ENCODE data around the gene CMTM8. TPM values are rescaled to one million over a fixed set of nuclear protein-coding genes. Genes with fewer than 3 reads are reported as not detected.

CMTM8 gene
- polyA plus RNA-seq, 1 experiment: 0.31 TPM

DNA sequence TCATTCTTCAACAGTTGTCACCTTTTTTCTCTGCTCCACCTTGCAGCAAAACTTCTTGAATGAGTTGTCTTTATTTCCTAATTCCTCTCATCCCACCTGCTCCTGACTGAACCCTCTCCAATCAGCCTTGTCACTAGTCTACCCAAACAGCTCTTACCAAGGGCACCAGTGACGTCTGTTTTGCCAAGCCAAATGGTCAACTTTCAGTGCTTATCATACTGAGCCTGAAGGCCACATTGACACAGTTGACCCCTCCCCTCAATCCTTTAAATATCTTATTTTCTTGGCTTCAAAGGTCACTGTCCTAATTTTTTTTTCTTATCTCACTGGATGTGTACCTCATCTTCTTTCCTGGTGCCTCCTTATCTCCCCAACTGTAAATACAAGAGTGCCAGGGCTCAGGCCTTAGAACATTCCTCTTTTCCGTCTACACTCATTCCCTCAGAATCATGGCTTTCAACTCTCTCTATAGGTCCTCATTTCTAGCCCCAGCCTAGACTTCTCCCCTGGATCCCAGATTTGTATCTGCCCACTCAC, 43.2 kb downstream of the CMTM8 start:
- Histone ChIP-seq H3K9me3 (ENCODE audit: control insufficient read depth, insufficient read depth, low read length) (no peaks in the 10 kb centered on the region), H3K27me3 (ENCODE audit: control insufficient read depth, insufficient read depth, low read length) (peaks cover 9% of the 10 kb centered on the region), H3K4me3 (ENCODE audit: low read depth, low read length) (no peak overlapping the region), H3K27ac (ENCODE audit: low read depth, low read length) (no peak overlapping the region)
- DNase-seq (ENCODE audit: low read depth, low spot score): no peak
- POLR2A ChIA-PET: no interaction called here
- CTCF ChIA-PET: no interaction called here
- TF ChIP-seq CTCF (IDR thresholded peaks at IDR 0.05; ENCODE audit: low read depth, low read length): no peak

DNA sequence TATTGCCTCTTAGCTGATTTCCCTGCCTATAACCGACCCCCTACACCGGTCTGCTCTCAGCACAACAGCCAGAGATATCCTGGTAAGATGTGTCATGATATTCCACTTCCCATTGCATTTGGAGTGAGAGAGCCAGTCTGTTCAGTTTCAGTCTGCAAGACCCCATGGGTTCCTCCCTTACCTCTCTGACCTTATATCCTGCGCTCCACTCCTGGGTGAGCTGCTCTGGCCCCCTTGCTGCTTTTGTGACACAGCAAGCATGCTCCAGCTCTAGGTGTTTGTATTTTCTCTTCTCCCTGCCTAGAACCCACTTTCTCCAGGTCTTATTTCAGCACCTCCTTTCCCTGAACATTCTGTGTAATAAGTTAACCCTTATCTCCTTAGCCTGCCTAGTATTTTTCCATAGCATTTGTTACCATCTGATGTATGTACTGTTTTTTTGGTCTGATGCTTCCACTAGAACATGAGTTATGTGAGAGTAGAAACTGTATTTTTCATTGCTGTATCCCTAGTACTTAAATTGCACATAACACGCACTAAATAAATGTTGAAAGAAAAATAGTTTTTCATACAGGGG, 44.2 kb downstream of the CMTM8 start:
- no peak for DNase-seq (ENCODE audit: low read depth, low spot score)

GRCh38 chr3:32283304-32283703, 44.8 kb downstream of the CMTM8 start:
- no peak overlapping the region for H3K27ac ChIP-seq (ENCODE audit: low read depth, low read length)
- DNase-seq (ENCODE audit: low read depth, low spot score): no peak
- no peak for TF ChIP-seq CTCF (IDR thresholded peaks at IDR 0.05; ENCODE audit: low read depth, low read length)

More for the DNA sequence above, 44.2 kb downstream of the CMTM8 start:
- H3K27me3 ChIP-seq (ENCODE audit: control insufficient read depth, insufficient read depth, low read length): peaks cover 9% of the 10 kb centered on the region
- CTCF ChIA-PET: interaction anchor here (1.5 kb wide), 1 partner anchor 13 kb away, joined by 3 read pairs; no protein-coding TSS in a partner anchor
- no peak for TF ChIP-seq CTCF (IDR thresholded peaks at IDR 0.05; ENCODE audit: low read depth, low read length)
- no peaks in the 10 kb centered on the region for H3K9me3 ChIP-seq (ENCODE audit: control insufficient read depth, insufficient read depth, low read length)
- H3K27ac ChIP-seq (ENCODE audit: low read depth, low read length): no peak overlapping the region
- H3K4me3 ChIP-seq (ENCODE audit: low read depth, low read length): no peak overlapping the region
- POLR2A ChIA-PET: no interaction called here

GRCh38 chr3:32284443-32285212, 46.1 kb downstream of the CMTM8 start:
- no peak overlapping the region for H3K27ac ChIP-seq (ENCODE audit: low read depth, low read length)
- no peak for DNase-seq (ENCODE audit: low read depth, low spot score)
- ChIA-PET POLR2A (interaction anchor here (0.7 kb wide), 1 partner anchor 17 kb away, joined by 4 read pairs; no protein-coding TSS in a partner anchor), CTCF (interaction anchor here (2.0 kb wide), 1 partner anchor 11 kb away, joined by 9 read pairs; no protein-coding TSS in a partner anchor)
- TF ChIP-seq CTCF (IDR thresholded peaks at IDR 0.05; ENCODE audit: low read depth, low read length): no peak
- no peak overlapping the region for H3K4me3 ChIP-seq (ENCODE audit: low read depth, low read length)
- H3K9me3 ChIP-seq (ENCODE audit: control insufficient read depth, insufficient read depth, low read length): no peaks in the 10 kb centered on the region
- peaks cover 9% of the 10 kb centered on the region for H3K27me3 ChIP-seq (ENCODE audit: control insufficient read depth, insufficient read depth, low read length)

More at GRCh38 chr3:32283304-32283703, 44.8 kb downstream of the CMTM8 start:
- H3K9me3 ChIP-seq (ENCODE audit: control insufficient read depth, insufficient read depth, low read length): no peaks in the 10 kb centered on the region
- CTCF ChIA-PET: interaction anchor here (1.5 kb wide), 1 partner anchor 12 kb away, joined by 3 read pairs; no protein-coding TSS in a partner anchor
- peaks cover 9% of the 10 kb centered on the region for H3K27me3 ChIP-seq (ENCODE audit: control insufficient read depth, insufficient read depth, low read length)
- POLR2A ChIA-PET: no interaction called here
- no peak overlapping the region for H3K4me3 ChIP-seq (ENCODE audit: low read depth, low read length)

DNA sequence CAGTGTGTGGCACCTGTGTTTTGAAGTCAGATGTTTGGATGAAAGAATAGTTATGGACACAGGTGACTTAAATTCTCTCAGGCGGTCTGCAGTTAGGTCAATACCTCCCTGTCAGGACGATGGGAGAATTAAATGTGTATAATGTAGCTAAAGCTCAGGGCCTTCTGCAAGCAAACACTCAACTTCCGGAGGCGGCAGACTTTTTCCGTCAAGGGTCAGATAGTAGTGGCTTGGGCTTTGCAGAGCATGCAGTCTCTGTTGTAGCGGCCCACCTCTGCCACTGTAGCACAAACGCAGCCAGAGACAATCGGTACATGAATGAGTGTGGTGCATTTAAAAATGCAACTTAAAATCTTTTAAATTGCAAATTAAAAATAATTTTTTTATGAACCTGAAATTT, 47.4 kb downstream of the CMTM8 start:
- DNase-seq (ENCODE audit: low read depth, low spot score): no peak
- CTCF ChIA-PET: interaction anchor here (0.8 to 2.0 kb wide), 2 partner anchors 10 to 12 kb away, joined by 3 to 9 read pairs; no protein-coding TSS in a partner anchor
- POLR2A ChIA-PET: no interaction called here
- no peak overlapping the region for H3K27ac ChIP-seq (ENCODE audit: low read depth, low read length)
- H3K4me3 ChIP-seq (ENCODE audit: low read depth, low read length): no peak overlapping the region
- no peak for TF ChIP-seq CTCF (IDR thresholded peaks at IDR 0.05; ENCODE audit: low read depth, low read length)
- H3K27me3 ChIP-seq (ENCODE audit: control insufficient read depth, insufficient read depth, low read length): peaks cover 9% of the 10 kb centered on the region
- H3K9me3 ChIP-seq (ENCODE audit: control insufficient read depth, insufficient read depth, low read length): no peaks in the 10 kb centered on the region

All from AG04450 (cell line).